GM18868 (cell line): Measurements from ENCODE around the gene FGF8.
A peak's percentile ranks its signal among the peaks of the same experiment; 100 is the strongest.

Experiments used
- ATAC-seq: cut with Tn5 transposase; IDR thresholded peaks from one replicate; pipeline ENCODE4 v1.9.1; 2021; ENCODE audit warnings: mild to moderate bottlenecking, moderate library complexity; ENCODE audit not compliant: unreplicated experiment

Gene FGF8

DNA sequence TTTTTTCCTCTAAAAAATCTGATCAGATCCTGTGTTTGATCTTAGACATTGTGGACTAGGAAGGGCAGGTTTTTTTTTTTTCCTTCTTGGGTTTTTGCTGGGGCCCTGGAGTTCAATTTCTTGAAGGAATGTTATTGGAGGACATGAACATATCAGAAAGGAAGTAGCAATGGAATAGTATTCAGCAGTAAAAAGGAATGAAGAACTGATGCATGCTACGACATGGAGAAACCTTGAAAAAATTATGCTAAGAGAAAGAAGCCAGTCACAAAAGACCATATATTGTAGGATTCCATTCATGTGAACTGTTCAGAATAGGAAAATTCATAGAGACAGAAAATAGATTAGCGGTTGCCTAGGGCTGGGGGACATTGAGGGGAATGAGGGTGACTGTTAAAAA is 34.0 kb downstream of the FGF8 start:
- ATAC-seq, result no peak

DNA sequence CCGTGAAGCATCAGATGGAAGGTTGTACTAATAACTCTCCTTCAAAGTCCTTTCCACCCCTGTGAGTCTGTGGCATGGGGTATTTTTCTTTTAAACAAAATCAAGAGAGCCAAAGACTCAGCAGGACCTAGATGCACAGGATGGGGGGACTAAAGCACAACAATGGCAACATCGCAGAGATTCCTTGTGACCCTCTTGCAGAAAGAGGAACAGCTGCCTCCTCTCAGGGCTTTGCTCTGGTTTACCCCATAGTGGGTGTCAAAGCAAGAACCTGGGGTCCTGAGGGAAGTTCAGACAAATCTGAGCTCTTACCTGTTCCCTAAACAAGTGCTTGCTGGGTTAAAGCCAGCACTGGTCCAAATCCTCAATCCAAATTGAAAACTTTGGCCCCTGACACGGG is 39.2 kb downstream of the FGF8 start:
- ATAC-seq, result no peak

GRCh38 chr10:101732096-101732495 is 43.8 kb downstream of the FGF8 start:
- no peak for ATAC-seq

DNA sequence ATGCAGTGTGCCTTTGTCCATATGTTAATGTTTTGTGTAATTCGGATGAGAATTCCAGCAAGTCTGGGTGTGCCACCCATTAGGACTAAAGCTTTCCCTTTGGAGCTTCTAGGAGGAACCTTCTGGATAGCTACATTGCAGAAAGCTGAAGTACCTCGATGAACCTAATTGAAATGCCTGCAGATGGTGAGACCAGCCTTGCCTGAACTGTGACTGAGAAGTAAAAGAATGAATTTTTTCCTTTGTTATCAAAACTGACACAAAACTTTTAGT is 49.9 kb downstream of the FGF8 start:
- ATAC-seq, result no peak

- ATAC-seq, result peak; percentile 51
Measured at GRCh38 chr10:101725296-101726114, 50.4 kb downstream of the FGF8 start.

DNA sequence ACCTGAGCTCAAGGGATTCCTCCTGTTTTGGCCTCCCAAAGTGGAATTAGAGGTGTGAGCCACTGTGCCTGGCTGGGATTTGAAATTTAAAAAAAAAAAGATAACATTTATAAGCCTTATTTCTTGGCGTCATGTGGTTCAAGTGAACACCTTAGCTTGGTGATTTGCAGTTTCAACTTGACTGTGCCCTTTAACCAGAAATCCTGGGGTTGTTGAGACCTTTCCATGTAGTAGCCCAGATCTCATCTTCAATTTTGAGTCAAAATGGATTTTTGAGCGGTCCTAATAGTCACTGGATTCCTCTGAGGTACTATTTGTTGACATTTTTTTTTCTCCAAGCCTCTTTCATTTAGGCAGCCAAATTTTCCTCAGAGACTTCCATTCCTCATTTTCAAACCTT is 51.5 kb downstream of the FGF8 start:
- no peak for ATAC-seq

DNA sequence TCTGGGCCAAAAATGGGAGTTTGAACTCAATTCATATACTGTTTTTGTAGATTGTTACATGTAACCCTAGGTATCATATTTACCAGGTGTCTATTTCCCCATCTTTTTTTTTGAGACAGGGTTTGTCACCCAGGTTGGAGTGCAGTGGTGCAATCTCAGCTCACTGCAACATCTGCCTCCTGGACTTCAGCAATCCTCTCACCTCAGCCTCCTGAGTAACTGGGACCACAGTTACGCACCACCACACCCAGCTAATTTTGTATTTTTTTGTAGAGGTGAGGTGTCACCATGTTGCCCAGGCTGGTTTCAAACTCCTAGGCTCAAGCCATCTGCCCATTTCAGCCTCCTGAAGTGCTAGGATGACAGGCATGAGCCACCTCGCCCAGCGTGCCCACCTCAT is 52.7 kb downstream of the FGF8 start:
- no peak for ATAC-seq

DNA sequence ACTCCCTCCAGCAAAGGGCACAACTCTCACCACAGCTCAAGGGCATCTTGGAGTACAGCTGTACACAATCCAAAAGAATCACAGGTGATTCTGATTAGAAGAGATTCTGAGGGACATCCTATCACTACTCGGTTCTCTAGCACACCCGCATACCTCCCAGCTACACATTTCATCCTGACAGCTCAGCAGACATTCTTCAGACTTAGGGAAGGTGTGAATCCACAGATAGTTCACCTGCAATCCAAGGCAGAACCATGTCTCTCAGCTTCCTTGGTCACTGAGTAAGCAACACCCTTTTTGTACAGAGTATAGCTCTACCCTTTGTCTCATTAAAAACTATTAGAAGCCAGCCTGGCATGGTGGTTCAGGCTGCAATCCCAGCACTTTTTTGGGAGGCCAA is 54.1 kb downstream of the FGF8 start:
- no peak for ATAC-seq

GRCh38 chr10:101720606-101721230 is 55.2 kb downstream of the FGF8 start:
- ATAC-seq, result no peak
